Stomach (tissue), 9 donors: Measurements from ENCODE around the gene RPL35A. TPM values are rescaled to one million over a fixed set of nuclear protein-coding genes. Genes with fewer than 3 reads are reported as not detected.
"Not testable (repeated sequence)": the region's sequence is repeated elsewhere in the genome, so short reads cannot be mapped to it uniquely, and the experiment has no call there.

Experiments used
- DNase-seq, 2 donors: peaks; one replicate each; pipeline versions ENCODE4 v3.0.0 to v3.0.0-alpha.2; 2013 to 2019
- H3K27ac ChIP-seq, 5 donors: fragments of 200-600 bp in 4 of 5; sonication (generic) in 4 of 5; one replicate each; pipeline ENCODE4 v1.5.1; 2013 to 2019; ENCODE audit warnings: mild to moderate bottlenecking in 1 of 5, moderate library complexity in 1 of 5
- H3K27me3 ChIP-seq, 3 donors: fragments of 200-600 bp; sonication (generic); one replicate each; pipeline ENCODE4 v1.5.1; 2017 to 2019; ENCODE audit warnings: mixed run types in 1 of 3
- H3K36me3 ChIP-seq, 4 donors: fragments of 200-600 bp; sonication (generic); 1 replicate in 3 of 4; 2 replicates in 1 of 4; pipeline ENCODE4 v1.5.1; 2016 to 2019
- H3K4me1 ChIP-seq, 4 donors: fragments of 200-600 bp; sonication (generic); one replicate each; pipeline ENCODE4 v1.5.1; 2016 to 2019
- H3K4me3 ChIP-seq, 4 donors: fragments of 200-600 bp; sonication (generic) in 3 of 4; one replicate each; pipeline ENCODE4 v1.5.1; 2016 to 2019; ENCODE audit warnings: mild to moderate bottlenecking in 1 of 4
- H3K9me3 ChIP-seq, 4 donors: fragments of 200-600 bp; sonication (generic); one replicate each; pipeline ENCODE4 v1.5.1; 2016 to 2019
- EP300 ChIP-seq: sonication (generic); formaldehyde crosslinking; IDR thresholded peaks from one replicate; pipeline ENCODE4 v1.6.1; 2017; ENCODE audit warnings: antibody characterized with exemption
- POLR2A ChIP-seq, 4 donors: fragments of 450-650 bp; IDR thresholded peaks; one replicate each; pipeline ENCODE4 v1.6.1; 2016; ENCODE audit warnings: antibody characterized with exemption in 4 of 4, control low read depth in 2 of 4, mild to moderate bottlenecking in 1 of 4, moderate library complexity in 1 of 4
- POLR2AphosphoS5 ChIP-seq, 3 donors: sonication (generic); formaldehyde crosslinking; IDR thresholded peaks; one replicate each; pipeline ENCODE4 v1.6.1; 2016; ENCODE audit warnings: antibody characterized with exemption in 3 of 3
- WGBS, 5 donors: extraction: QIAGEN DNeasy Blood & Tissue Kit in 3 of 5; methylation state at CpG; one replicate each; pipeline versions ENCODE4 v1.1.5 to v1.1.7; 2013 to 2018; 5-methylcytosine and 5-hydroxymethylcytosine counted together
- intact Hi-C: fragments of 100-400 bp; cut with DNase I; formaldehyde crosslinking; loops from one replicate; pipeline ENCODE4 v1.15.1; 2023; ENCODE audit warnings: low total_unique reads
- polyA plus RNA-seq, 3 donors: library from polyadenylated mRNA; stranded (reverse); fragments of 200-250 nt; gene quantifications; one replicate each; pipeline ENCODE4 v1.2.3, GENCODE V29; 2013
- total RNA-seq, 5 donors: library from RNA; depleted of rRNA; stranded (reverse); fragments of >200 nt; gene quantifications; one replicate each; pipeline versions ENCODE4 v1.1.0 to v1.2.3, GENCODE V29; 2014 to 2016
- TF ChIP-seq, protein P1 (sequence below), 7 experiments: fragments of 450-650 bp in 4 of 7; fragments of 200-600 bp in 3 of 7; sonication (generic) in 3 of 7; IDR thresholded peaks; one replicate each; pipeline ENCODE4 v1.5.1; 2016 to 2019; ENCODE audit warnings: antibody characterized with exemption in 7 of 7, control low read depth in 2 of 7, mild to moderate bottlenecking in 1 of 7
- donor health status: healthy with polysubstance abuse.
- donor health status: Bipolar disorder and iron deficiency.
- donor health status: healthy.

The RPL35A gene
- total and polyA plus RNA-seq, 8 donors, result 30.4 to 2,972 (median 770) TPM

DNA sequence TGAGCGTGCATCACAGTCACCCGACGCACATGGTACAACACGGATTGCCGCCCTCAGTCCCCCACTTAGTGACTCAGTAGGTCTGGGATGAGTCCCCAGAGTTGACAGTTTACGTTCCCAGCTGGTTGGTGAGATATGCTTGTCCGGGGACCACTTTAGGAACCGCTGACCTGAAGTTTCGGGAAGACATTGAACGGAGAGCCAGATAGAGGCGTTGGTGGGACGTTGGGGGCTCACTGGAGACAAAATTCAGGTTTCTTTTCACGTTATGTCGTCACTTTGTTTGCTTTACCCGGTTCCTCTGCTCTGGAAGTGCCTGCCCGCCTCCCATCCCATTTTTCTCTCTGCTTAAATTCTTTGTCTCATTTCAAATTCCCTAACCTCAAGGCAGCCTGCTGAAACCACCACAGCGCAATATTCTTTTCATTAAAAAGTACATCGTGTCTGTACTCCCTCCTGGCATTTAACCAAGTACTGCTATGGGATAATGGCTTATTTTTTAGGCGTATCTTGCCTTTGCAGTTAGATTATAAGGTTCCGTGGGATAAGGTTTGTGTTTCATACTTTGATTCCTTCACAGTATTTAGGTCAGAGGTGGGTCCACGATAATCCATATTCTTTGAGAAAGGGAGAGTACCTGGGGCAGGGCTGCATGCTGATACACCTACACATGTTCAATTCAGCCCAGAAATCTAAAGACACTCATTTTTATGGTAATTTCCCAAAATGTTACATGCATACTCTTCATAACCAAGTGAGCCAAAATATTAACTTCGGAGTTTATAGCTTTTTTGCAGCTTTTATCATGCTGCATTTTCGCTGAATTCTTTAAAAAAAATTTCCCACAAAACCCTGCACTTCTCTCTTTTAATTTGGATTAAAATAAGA is 10.9 kb downstream of the RPL35A start:
- DNase-seq, result no peak
- 7 to 17% (median 10%) methylated on average over 17 to 23 of the region's 23 CpGs for WGBS, 5 donors
- H3K27me3 ChIP-seq, result no peaks in the 10 kb centered on the region
- peaks cover 7 to 13% (median 11%) of the 10 kb centered on the region in 4 donors for H3K36me3 ChIP-seq
- TF ChIP-seq, protein P1, sequence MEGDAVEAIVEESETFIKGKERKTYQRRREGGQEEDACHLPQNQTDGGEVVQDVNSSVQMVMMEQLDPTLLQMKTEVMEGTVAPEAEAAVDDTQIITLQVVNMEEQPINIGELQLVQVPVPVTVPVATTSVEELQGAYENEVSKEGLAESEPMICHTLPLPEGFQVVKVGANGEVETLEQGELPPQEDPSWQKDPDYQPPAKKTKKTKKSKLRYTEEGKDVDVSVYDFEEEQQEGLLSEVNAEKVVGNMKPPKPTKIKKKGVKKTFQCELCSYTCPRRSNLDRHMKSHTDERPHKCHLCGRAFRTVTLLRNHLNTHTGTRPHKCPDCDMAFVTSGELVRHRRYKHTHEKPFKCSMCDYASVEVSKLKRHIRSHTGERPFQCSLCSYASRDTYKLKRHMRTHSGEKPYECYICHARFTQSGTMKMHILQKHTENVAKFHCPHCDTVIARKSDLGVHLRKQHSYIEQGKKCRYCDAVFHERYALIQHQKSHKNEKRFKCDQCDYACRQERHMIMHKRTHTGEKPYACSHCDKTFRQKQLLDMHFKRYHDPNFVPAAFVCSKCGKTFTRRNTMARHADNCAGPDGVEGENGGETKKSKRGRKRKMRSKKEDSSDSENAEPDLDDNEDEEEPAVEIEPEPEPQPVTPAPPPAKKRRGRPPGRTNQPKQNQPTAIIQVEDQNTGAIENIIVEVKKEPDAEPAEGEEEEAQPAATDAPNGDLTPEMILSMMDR (IDR thresholded peaks at IDR 0.05), result no peak
- TF ChIP-seq EP300 (no peak), POLR2A (IDR thresholded peaks at IDR 0.05) (no peak), POLR2AphosphoS5 (IDR thresholded peaks at IDR 0.05) (no peak)
- peaks cover 24 to 52% (median 39%) of the 10 kb centered on the region in 4 donors for H3K4me1 ChIP-seq
- H3K27ac ChIP-seq, result peak overlapping the region; percentile 81 to 86 (median 84)
- peak overlapping the region; percentile 80 to 92 (median 88) for H3K4me3 ChIP-seq
- no peaks in the 10 kb centered on the region for H3K9me3 ChIP-seq
- intact Hi-C loops, result no loop called here

DNA sequence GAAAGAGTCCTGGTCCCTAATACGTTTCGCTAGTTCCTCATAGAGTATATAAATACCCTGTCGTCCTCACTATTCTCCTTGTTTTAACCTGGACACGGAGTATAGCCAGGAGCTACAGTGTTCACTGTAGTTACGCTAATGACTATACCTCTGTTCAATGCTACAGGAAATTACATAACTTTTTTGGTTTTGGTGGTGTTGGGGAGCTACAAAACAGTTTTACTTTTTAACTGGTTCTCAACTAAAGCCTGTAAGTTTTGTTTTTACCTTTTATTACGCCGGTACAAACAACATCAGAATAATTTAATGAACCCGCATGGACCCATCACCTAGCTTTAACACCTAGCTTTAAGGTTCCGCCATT is 11.6 kb downstream of the RPL35A start:
- no peak for TF ChIP-seq POLR2AphosphoS5 (IDR thresholded peaks at IDR 0.05)
- no peak for TF ChIP-seq POLR2A (IDR thresholded peaks at IDR 0.05)
- TF ChIP-seq EP300, result no peak
- TF ChIP-seq, protein P1 (IDR thresholded peaks at IDR 0.05), result no peak
- Histone ChIP-seq H3K27me3 (no peaks in the 10 kb centered on the region), H3K4me3 (no peak overlapping the region), H3K4me1 (peaks cover 24 to 48% (median 37%) of the 10 kb centered on the region in 4 donors), H3K9me3 (no peaks in the 10 kb centered on the region), H3K27ac (peak overlapping the region in 1 of 5 donors; percentile 86), H3K36me3 (peaks cover under 1 to 6% (median 5%) of the 10 kb centered on the region in 4 donors)
- DNase-seq, result no peak
- 66 to 87% (median 80%) methylated on average over 9 of the region's 9 CpGs for WGBS, 5 donors
- intact Hi-C loops, result no loop called here

DNA sequence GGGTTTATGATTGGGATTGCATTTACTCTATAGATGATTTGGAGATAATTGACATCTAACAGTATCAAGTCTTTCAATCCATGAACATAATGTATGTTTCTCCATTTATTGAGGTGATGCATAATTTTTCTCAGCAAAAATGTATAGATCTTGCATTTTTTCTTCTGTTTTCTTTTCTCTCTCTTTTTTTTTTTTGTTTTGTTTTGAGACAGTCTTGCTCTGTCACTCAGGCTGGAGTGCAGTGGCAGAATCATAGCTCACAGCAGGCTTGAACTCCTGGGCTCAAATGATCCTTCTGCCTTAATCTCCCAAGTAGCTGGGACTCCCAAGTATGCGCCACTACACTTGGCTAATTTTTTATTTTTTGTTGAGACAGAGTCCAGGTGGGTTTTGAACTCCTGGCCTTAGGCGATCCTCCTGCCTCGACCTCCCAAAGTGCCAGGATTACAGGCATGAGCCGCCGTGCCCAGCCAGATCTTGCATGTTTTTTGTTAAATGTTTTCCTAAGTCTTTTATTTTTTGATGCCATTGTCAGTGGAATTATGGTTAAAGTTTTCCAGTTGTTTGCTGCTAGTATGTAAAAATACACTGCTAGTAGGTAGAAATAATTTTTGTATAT is 13.1 kb downstream of the RPL35A start:
- no peak for DNase-seq
- Histone ChIP-seq H3K4me3 (no peak overlapping the region), H3K4me1 (peaks cover 18 to 32% (median 27%) of the 10 kb centered on the region in 4 donors), H3K9me3 (peaks cover 0 to 15% (median 5%) of the 10 kb centered on the region in 4 donors), H3K27me3 (no peaks in the 10 kb centered on the region), H3K36me3 (no peaks in the 10 kb centered on the region), H3K27ac (no peak overlapping the region)
- TF ChIP-seq POLR2A (IDR thresholded peaks at IDR 0.05), result no peak
- no peak for TF ChIP-seq POLR2AphosphoS5 (IDR thresholded peaks at IDR 0.05)
- TF ChIP-seq, protein P1 (IDR thresholded peaks at IDR 0.05), result no peak
- TF ChIP-seq EP300, result no peak
- intact Hi-C loops, result no loop called here
- WGBS, 5 donors, result 90 to 98% (median 93%) methylated on average over 5 of the region's 5 CpGs

DNA sequence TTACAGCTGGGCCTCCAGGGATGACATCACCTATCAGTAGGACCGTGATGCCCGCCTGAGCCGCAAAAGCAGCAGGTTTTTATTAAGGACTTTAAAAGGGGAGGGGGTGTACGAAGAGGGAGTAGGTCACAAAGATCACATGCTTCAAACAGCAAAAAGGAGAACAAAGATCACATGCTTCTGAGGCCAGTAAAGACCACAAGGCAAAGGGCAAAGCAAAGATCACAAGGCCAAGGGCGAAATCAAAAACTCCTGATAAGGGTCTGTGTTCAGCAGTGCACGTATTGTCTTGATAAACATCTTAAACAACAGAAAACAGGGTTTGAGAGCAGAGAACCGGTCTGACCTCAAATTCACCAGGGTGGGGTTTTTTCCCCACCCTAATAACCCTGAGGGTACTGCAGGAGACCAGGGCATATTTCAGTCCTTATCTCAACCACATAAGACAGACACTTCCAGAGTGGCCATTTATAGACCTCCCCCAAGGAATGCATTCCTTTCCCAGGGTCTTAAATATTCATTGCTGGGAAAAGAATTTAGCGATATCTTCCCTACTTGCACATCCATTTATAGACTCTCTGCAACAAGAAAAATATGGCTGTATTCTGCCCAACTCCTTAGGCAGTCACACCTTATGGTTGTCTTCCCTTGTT is 17.5 kb downstream of the RPL35A start:
- H3K36me3 ChIP-seq, H3K27me3 ChIP-seq, intact Hi-C loops, H3K4me3 ChIP-seq, H3K4me1 ChIP-seq, DNase-seq, H3K27ac ChIP-seq: not testable (repeated sequence)
- WGBS, 5 donors, result 92 to 98% (median 95%) methylated on average over 8 of the region's 8 CpGs
- peaks cover 0 to 22% (median 6%) of the 10 kb centered on the region in 4 donors for H3K9me3 ChIP-seq
